K562 (cell line): ENCODE data around the gene BMAL2. TPM values are rescaled to one million over a fixed set of nuclear protein-coding genes. Genes with fewer than 3 reads are reported as not detected.
A peak's percentile ranks its signal among the peaks of the same experiment; 100 is the strongest.

Experiments used
- ATAC-seq: fragments of 200-7000 bp; cut with Tn5 transposase; 3 replicates; pipeline ENCODE4 v1.9.1; 2020; ENCODE audit warnings: moderate library complexity
- BruUV-seq: library from RNA; stranded (reverse); fragments of 400-500 nt; replicated peaks from 2 replicates; lab custom pipeline; 2021; lab: Mats Ljungman, UMichigan
- CTCF ChIA-PET: fragments of 300-600 bp; formaldehyde crosslinking; extraction: SDS; loops from one replicate; lab custom pipeline; 2021; ENCODE audit warnings: low intra/inter-chr PET ratio; lab: Yijun Ruan, JAX
- POLR2A ChIA-PET: fragments of 300-600, 350-650 bp; sonication (Branson Sonifier 250); formaldehyde crosslinking; extraction: SDS; loops from one replicate; lab custom pipeline; 2021; ENCODE audit warnings: antibody characterized with exemption, inconsistent platforms; lab: Yijun Ruan, JAX
- DNase-seq, 4 experiments: peaks; one replicate each; pipeline versions ENCODE4 v3.0.0 to v3.0.0-alpha.2; 2011 to 2018; ENCODE audit warnings: low spot score in 3 of 4, mixed read lengths in 3 of 4; ENCODE audit errors: extremely low read depth in 1 of 4
- FAIRE-seq: peaks from 2 replicates; lab custom pipeline; 2011; peaks lifted over from hg19 to GRCh38; lab: Jason Lieb, UNC
- H2AFZ ChIP-seq: 2 replicates; pipeline ENCODE4 v1.6.0; 2011; ENCODE audit warnings: low read depth, low read length, control low read depth, inconsistent platforms
- H3K27ac ChIP-seq: fragments of 200-600 bp; 3 replicates; pipeline ENCODE4 v1.8.0; 2011; ENCODE audit warnings: low read depth, mild to moderate bottlenecking, control low read depth, inconsistent platforms, low read length, moderate library complexity, mixed read lengths; ENCODE audit errors: extremely low read depth
- H3K27me3 ChIP-seq, 2 experiments: fragments of 300-600 bp in 1 of 2; 2 replicates in 1 of 2; 3 replicates in 1 of 2; pipeline versions ENCODE4 v1.6.0 to v1.8.0; 2011; ENCODE audit warnings: inconsistent platforms in 2 of 2, low read length in 2 of 2, mild to moderate bottlenecking in 1 of 2, mixed read lengths in 1 of 2, moderate library complexity in 1 of 2; ENCODE audit not compliant: control insufficient read depth in 2 of 2, insufficient read depth in 2 of 2
- H3K36me3 ChIP-seq: fragments of 300-600 bp; 3 replicates; pipeline ENCODE4 v1.8.0; 2011; ENCODE audit warnings: mild to moderate bottlenecking, low read length, inconsistent platforms; ENCODE audit not compliant: control insufficient read depth, insufficient read depth
- H3K4me1 ChIP-seq, 2 experiments: fragments of 200-600 bp in 1 of 2; replicated peaks in 1 of 2; 2 replicates in 1 of 2; 3 replicates in 1 of 2; pipeline versions ENCODE4 v1.5.1 to v1.8.0; 2011; ENCODE audit warnings: inconsistent platforms in 2 of 2, low read length in 2 of 2, mild to moderate bottlenecking in 1 of 2, mixed read lengths in 1 of 2, moderate library complexity in 1 of 2; ENCODE audit not compliant: control insufficient read depth in 2 of 2, insufficient read depth in 2 of 2
- H3K4me2 ChIP-seq: 2 replicates; pipeline ENCODE4 v1.6.1; 2011; ENCODE audit warnings: low read length, control low read depth, inconsistent platforms, mixed read lengths; ENCODE audit not compliant: insufficient read depth
- H3K4me3 ChIP-seq: fragments of 200-600 bp; sonication (generic), shearing (Covaris generic); 2 replicates; pipeline ENCODE4 v1.5.1; 2016; ENCODE audit warnings: control low read depth, inconsistent platforms
- H3K79me2 ChIP-seq: fragments of 200-600 bp; 3 replicates; pipeline ENCODE4 v1.8.0; 2011; ENCODE audit warnings: low read length, inconsistent platforms; ENCODE audit not compliant: control insufficient read depth, insufficient read depth
- H3K9ac ChIP-seq, 2 experiments: 2 replicates each; pipeline versions ENCODE4 v1.6.0 to v1.6.1; 2011; ENCODE audit warnings: low read depth in 2 of 2, low read length in 2 of 2, control low read depth in 1 of 2, inconsistent platforms in 1 of 2, mild to moderate bottlenecking in 1 of 2, mixed read lengths in 1 of 2; ENCODE audit not compliant: insufficient read depth in 1 of 2
- H3K9me1 ChIP-seq: one replicate; pipeline ENCODE4 v1.6.0; 2011; ENCODE audit warnings: inconsistent platforms, mild to moderate bottlenecking, low read length, moderate library complexity; ENCODE audit not compliant: control insufficient read depth, insufficient read depth
- H3K9me3 ChIP-seq: replicated peaks from 2 replicates; pipeline ENCODE4 v1.5.1; 2011; ENCODE audit warnings: low read depth, low read length, inconsistent platforms; ENCODE audit not compliant: control insufficient read depth, insufficient read depth
- H4K20me1 ChIP-seq: replicated peaks from 2 replicates; pipeline ENCODE4 v1.6.1; 2011; ENCODE audit warnings: low read length, inconsistent platforms, mixed read lengths; ENCODE audit not compliant: control insufficient read depth, insufficient read depth
- ATF4 ChIP-seq: fragments of 450-650 bp; formaldehyde crosslinking; IDR thresholded peaks from 2 replicates; pipeline ENCODE4 v1.4.0; 2022; ENCODE audit warnings: mild to moderate bottlenecking, moderate library complexity
- EWSR1 ChIP-seq: fragments of 450-650 bp; IDR thresholded peaks from 2 replicates; pipeline ENCODE4 v1.6.1; 2018; ENCODE audit warnings: borderline replicate concordance, mild to moderate bottlenecking, low read depth, moderate library complexity; ENCODE audit not compliant: partially characterized antibody
- KLF6 ChIP-seq: fragments of 250-450 bp; sonication (Bioruptor Pico); IDR thresholded peaks from 2 replicates; pipeline ENCODE4 v1.4.0; 2020; ENCODE audit warnings: mild to moderate bottlenecking, moderate library complexity, borderline replicate concordance
- NFATC3 ChIP-seq: fragments of 450-650 bp; IDR thresholded peaks from 2 replicates; pipeline ENCODE4 v1.6.1; 2017; ENCODE audit warnings: mild to moderate bottlenecking
- NFXL1 ChIP-seq: fragments of 450-650 bp; formaldehyde crosslinking; IDR thresholded peaks from 2 replicates; pipeline ENCODE4 v1.4.0; 2021; ENCODE audit warnings: mild to moderate bottlenecking
- PRMT5 ChIP-seq: sonication (generic); formaldehyde crosslinking; IDR thresholded peaks from 2 replicates; pipeline ENCODE4 v1.5.0; 2020; ENCODE audit warnings: missing genetic modification reagents
- PTTG1 ChIP-seq: fragments of 450-650 bp; IDR thresholded peaks from 2 replicates; pipeline ENCODE4 v1.6.1; 2016; ENCODE audit warnings: low read depth, mild to moderate bottlenecking, missing genetic modification characterization, missing compliant biosample characterization
- PURB ChIP-seq: sonication (generic); formaldehyde crosslinking; IDR thresholded peaks from 2 replicates; pipeline ENCODE4 v1.9.0; 2021; ENCODE audit warnings: low read depth, mild to moderate bottlenecking, missing genetic modification reagents
- SRF ChIP-seq, 2 experiments: fragments of 250-450, 450-650 bp in 1 of 2; sonication (Bioruptor Pico) in 1 of 2; sonication (generic) in 1 of 2; formaldehyde crosslinking; IDR thresholded peaks; 2 replicates each; pipeline versions ENCODE4 v1.5.0 to v1.5.1; 2020 to 2022; ENCODE audit warnings: mild to moderate bottlenecking in 1 of 2, missing genetic modification reagents in 1 of 2
- TEAD1 ChIP-seq, 2 experiments: fragments of 450-650 bp in 1 of 2; sonication (generic) in 1 of 2; formaldehyde crosslinking; IDR thresholded peaks; 2 replicates each; pipeline versions ENCODE4 v1.4.0 to v1.8.0; 2020 to 2022; ENCODE audit warnings: mild to moderate bottlenecking in 2 of 2, missing genetic modification reagents in 1 of 2
- ZNF133 ChIP-seq: fragments of 250-450 bp; sonication (Bioruptor Pico); IDR thresholded peaks from 2 replicates; pipeline ENCODE4 v1.4.0; 2020; ENCODE audit warnings: mild to moderate bottlenecking
- ZNF134 ChIP-seq: fragments of 250-450 bp; sonication (Bioruptor Pico); conservative IDR thresholded peaks from 2 replicates; pipeline ENCODE4 v1.4.0; 2020
- ZNF274 ChIP-seq: IDR thresholded peaks from 2 replicates; pipeline ENCODE4 v1.6.1; 2011; ENCODE audit warnings: low read depth, mild to moderate bottlenecking, low read length, moderate library complexity, borderline replicate concordance
- ZNF696 ChIP-seq: fragments of 250-450 bp; sonication (Bioruptor Pico); conservative IDR thresholded peaks from 2 replicates; pipeline ENCODE4 v1.4.0; 2020; ENCODE audit warnings: mild to moderate bottlenecking, moderate library complexity
- WGBS: fragments of 100-300 bp; shearing (Covaris generic); methylation state at CpG from one replicate; pipeline ENCODE4 v1.1.6; 2016; ENCODE audit warnings: low coverage, mixed read lengths; ENCODE audit not compliant: insufficient coverage; ENCODE audit errors: missing lambda C conversion rate; 5-methylcytosine and 5-hydroxymethylcytosine counted together
- in situ Hi-C: fragments of 300-500 bp; cut with MboI; formaldehyde crosslinking; loops from 4 replicates; pipeline ENCODE4 v1.15.0; 2018; ENCODE audit warnings: inconsistent platforms, mixed read lengths
- intact Hi-C: fragments of 100-400 bp; cut with micrococcal nuclease; formaldehyde crosslinking; loops from 2 replicates; pipeline ENCODE4 v1.14.2; 2022
- polyA plus RNA-seq, 8 experiments: library from polyadenylated mRNA; depleted of rRNA in 4 of 8; stranded (reverse) in 5 of 8; unstranded in 3 of 8; fragments of >200 nt; fragmentation: Nextera tagmentation in 2 of 8; fragmentation: Illumina TruSeq in 1 of 8; extraction: Ambion mirVana in 2 of 8; extraction: Trizol in 1 of 8; gene quantifications; 2 replicates each; pipeline versions ENCODE4 v1.2.1 to v1.2.3, GENCODE V29; 2011 to 2014; ENCODE audit warnings: inconsistent platforms in 1 of 8, missing spikeins in 1 of 8
- total RNA-seq, 7 experiments: library from RNA; depleted of rRNA in 6 of 7; stranded (reverse); fragments of >200 nt in 6 of 7; fragmentation: Illumina TruSeq in 2 of 7; extraction: Trizol in 2 of 7; gene quantifications; 2 replicates each; pipeline versions ENCODE4 v1.2.1 to v1.2.3, GENCODE V29; 2011 to 2021; ENCODE audit warnings: low replicate concordance in 1 of 7
- TF ChIP-seq, protein P1 (sequence below): fragments of 250-450 bp; sonication (Bioruptor Pico); IDR thresholded peaks from 2 replicates; pipeline ENCODE4 v1.4.0; 2020
- TF ChIP-seq, protein P2 (sequence below): fragments of 250-450 bp; sonication (Bioruptor Pico); IDR thresholded peaks from 2 replicates; pipeline ENCODE4 v1.9.0; 2021; ENCODE audit warnings: mild to moderate bottlenecking

BMAL2 gene
- total and polyA plus RNA-seq, 9 of the 15 experiments (the other 6 are each of a cell fraction or from before 2014, with no cell fraction given), result 0.01 to 1.1 (median 0.50) TPM

- no peaks in the 10 kb centered on the region for H3K9me1 ChIP-seq
- ChIA-PET POLR2A (no interaction called here), CTCF (no interaction called here)
- no peak overlapping the region for H3K4me2 ChIP-seq
- no peaks in the 10 kb centered on the region for H3K79me2 ChIP-seq
- no peaks in the 10 kb centered on the region for H3K27me3 ChIP-seq
- no peak for TF ChIP-seq ZNF134 (CRISPR knock-in tag)
- no peak for TF ChIP-seq ZNF274
- TF ChIP-seq PURB (CRISPR knock-in tag), result no peak
- TF ChIP-seq PRMT5 (CRISPR knock-in tag), result no peak
- TF ChIP-seq ZNF696 (CRISPR knock-in tag), result no peak
- TF ChIP-seq SRF (CRISPR knock-in tag; IDR thresholded peaks at IDR 0.05), result no peak
- no peak for TF ChIP-seq PTTG1 (tag)
- TF ChIP-seq ATF4 (CRISPR knock-in tag), result no peak
- TF ChIP-seq, protein P1, sequence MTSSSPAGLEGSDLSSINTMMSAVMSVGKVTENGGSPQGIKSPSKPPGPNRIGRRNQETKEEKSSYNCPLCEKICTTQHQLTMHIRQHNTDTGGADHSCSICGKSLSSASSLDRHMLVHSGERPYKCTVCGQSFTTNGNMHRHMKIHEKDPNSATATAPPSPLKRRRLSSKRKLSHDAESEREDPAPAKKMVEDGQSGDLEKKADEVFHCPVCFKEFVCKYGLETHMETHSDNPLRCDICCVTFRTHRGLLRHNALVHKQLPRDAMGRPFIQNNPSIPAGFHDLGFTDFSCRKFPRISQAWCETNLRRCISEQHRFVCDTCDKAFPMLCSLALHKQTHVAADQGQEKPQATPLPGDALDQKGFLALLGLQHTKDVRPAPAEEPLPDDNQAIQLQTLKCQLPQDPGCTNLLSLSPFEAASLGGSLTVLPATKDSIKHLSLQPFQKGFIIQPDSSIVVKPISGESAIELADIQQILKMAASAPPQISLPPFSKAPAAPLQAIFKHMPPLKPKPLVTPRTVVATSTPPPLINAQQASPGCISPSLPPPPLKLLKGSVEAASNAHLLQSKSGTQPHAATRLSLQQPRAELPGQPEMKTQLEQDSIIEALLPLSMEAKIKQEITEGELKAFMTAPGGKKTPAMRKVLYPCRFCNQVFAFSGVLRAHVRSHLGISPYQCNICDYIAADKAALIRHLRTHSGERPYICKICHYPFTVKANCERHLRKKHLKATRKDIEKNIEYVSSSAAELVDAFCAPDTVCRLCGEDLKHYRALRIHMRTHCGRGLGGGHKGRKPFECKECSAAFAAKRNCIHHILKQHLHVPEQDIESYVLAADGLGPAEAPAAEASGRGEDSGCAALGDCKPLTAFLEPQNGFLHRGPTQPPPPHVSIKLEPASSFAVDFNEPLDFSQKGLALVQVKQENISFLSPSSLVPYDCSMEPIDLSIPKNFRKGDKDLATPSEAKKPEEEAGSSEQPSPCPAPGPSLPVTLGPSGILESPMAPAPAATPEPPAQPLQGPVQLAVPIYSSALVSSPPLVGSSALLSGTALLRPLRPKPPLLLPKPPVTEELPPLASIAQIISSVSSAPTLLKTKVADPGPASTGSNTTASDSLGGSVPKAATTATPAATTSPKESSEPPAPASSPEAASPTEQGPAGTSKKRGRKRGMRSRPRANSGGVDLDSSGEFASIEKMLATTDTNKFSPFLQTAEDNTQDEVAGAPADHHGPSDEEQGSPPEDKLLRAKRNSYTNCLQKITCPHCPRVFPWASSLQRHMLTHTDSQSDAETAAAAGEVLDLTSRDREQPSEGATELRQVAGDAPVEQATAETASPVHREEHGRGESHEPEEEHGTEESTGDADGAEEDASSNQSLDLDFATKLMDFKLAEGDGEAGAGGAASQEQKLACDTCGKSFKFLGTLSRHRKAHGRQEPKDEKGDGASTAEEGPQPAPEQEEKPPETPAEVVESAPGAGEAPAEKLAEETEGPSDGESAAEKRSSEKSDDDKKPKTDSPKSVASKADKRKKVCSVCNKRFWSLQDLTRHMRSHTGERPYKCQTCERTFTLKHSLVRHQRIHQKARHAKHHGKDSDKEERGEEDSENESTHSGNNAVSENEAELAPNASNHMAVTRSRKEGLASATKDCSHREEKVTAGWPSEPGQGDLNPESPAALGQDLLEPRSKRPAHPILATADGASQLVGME, result no peak
- TF ChIP-seq ZNF133 (CRISPR knock-in tag), result no peak
- no peak for TF ChIP-seq TEAD1 (CRISPR knock-in tag; IDR thresholded peaks at IDR 0.05)
- TF ChIP-seq, protein P2, sequence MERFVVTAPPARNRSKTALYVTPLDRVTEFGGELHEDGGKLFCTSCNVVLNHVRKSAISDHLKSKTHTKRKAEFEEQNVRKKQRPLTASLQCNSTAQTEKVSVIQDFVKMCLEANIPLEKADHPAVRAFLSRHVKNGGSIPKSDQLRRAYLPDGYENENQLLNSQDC (CRISPR knock-in tag), result no peak
- TF ChIP-seq EWSR1, result no peak
- TF ChIP-seq KLF6 (CRISPR knock-in tag), result no peak
- no peak for TF ChIP-seq NFXL1
- no peak for TF ChIP-seq NFATC3
- no peak overlapping the region for H3K27ac ChIP-seq
- H3K4me3 ChIP-seq, result no peak overlapping the region
- DNase-seq (no peak), FAIRE-seq (peak; percentile 44), ATAC-seq (no peak)
- no peak overlapping the region for H3K9ac ChIP-seq
- no peak overlapping the region for H2AFZ ChIP-seq
- no peaks in the 10 kb centered on the region for H3K9me3 ChIP-seq
- WGBS, result 0% methylated on average over 2 of the region's 2 CpGs
- no peaks in the 10 kb centered on the region for H4K20me1 ChIP-seq
- no peaks in the 10 kb centered on the region for H3K36me3 ChIP-seq
- BruUV-seq, result no TSS peak
- no peaks in the 10 kb centered on the region for H3K4me1 ChIP-seq
- in situ Hi-C loops (no loop called here), intact Hi-C loops (no loop called here)
These were observed 28.7 kb downstream of the BMAL2 start for GRCh38 chr12:27361372-27361771.
